ENCODE results near the gene YIPF2. TPM values are rescaled to one million over a fixed set of nuclear protein-coding genes. Genes with fewer than 3 reads are reported as not detected.
A peak's percentile ranks its signal among the peaks of the same experiment; 100 is the strongest.
"Not testable (repeated sequence)": the region's sequence is repeated elsewhere in the genome, so short reads cannot be mapped to it uniquely, and the experiment has no call there.

The YIPF2 gene
- total and polyA plus RNA-seq, 4 experiments from 2014 or later, result 12.2 to 29.6 (median 21.8) TPM

GRCh38 chr19:10941649-10942048 is 13.2 kb upstream of the YIPF2 start:
- not testable (repeated sequence) for H3K27ac Mint-ChIP-seq; H3K27me3 ChIP-seq (ENCODE audit: insufficient read depth, low read length); H3K36me3 ChIP-seq (ENCODE audit: insufficient read depth, low read length); H3K27me3 Mint-ChIP-seq; H3K4me3 Mint-ChIP-seq; H3K4me3 ChIP-seq (ENCODE audit: low read length in 2 of 2); DNase-seq; H3K27ac ChIP-seq (ENCODE audit: low read depth, low read length); H3K4me1 Mint-ChIP-seq; H3K36me3 Mint-ChIP-seq; H3K4me1 ChIP-seq (ENCODE audit: insufficient read depth, low read length); H3K9me3 ChIP-seq (ENCODE audit: control insufficient read depth in 1 of 2, low read length in 2 of 2); H3K9me3 Mint-ChIP-seq
- CTCF ChIA-PET (ENCODE audit: partially characterized antibody), result interaction anchor here (0.7 to 3.0 kb wide), 25 partner anchors 9 to 524 kb away, joined by 3 to 20 read pairs (median 5); no protein-coding TSS in a partner anchor
- intact Hi-C loops (cut with micrococcal nuclease), result loop anchor here (1.0 kb wide), 1 partner anchor 50 kb away; no protein-coding TSS in a partner anchor
- POLR2A ChIA-PET (ENCODE audit: partially characterized antibody), result interaction anchor here (1.2 kb wide), 1 partner anchor 155 kb away, joined by 3 read pairs; no protein-coding TSS in a partner anchor

GRCh38 chr19:10936661-10937084 is 8.2 kb upstream of the YIPF2 start:
- ChIA-PET CTCF (ENCODE audit: partially characterized antibody) (interaction anchor here (0.6 to 2.0 kb wide), 13 partner anchors 8 to 679 kb away, joined by 3 to 7 read pairs (median 4); no protein-coding TSS in a partner anchor), POLR2A (ENCODE audit: partially characterized antibody) (interaction anchor here (0.6 to 2.0 kb wide), 5 partner anchors 9 to 102 kb away, joined by 3 to 8 read pairs (median 3); partner anchors contain the start of gene SMARCA4)
- H3K9me3 Mint-ChIP-seq, result no peaks in the 10 kb centered on the region
- H3K36me3 ChIP-seq (ENCODE audit: insufficient read depth, low read length), result no peaks in the 10 kb centered on the region
- peak in 4 of 5 donors; percentile 53 to 63 (median 59) for DNase-seq
- H3K27me3 ChIP-seq (ENCODE audit: insufficient read depth, low read length), result no peaks in the 10 kb centered on the region
- peaks cover 5 to 10% (median 8%) of the 10 kb centered on the region in 4 donors for H3K4me1 Mint-ChIP-seq
- H3K9me3 ChIP-seq (ENCODE audit: control insufficient read depth in 1 of 2, low read length in 2 of 2), result no peaks in the 10 kb centered on the region
- peaks cover 0 to 5% of the 10 kb centered on the region in 2 donors for H3K36me3 Mint-ChIP-seq
- peak overlapping the region in 3 of 7 donors; percentile 48 to 82 (median 60) for H3K27ac Mint-ChIP-seq
- no peaks in the 10 kb centered on the region for H3K27me3 Mint-ChIP-seq
- peak overlapping the region in 1 of 8 donors; percentile 36 for H3K4me3 Mint-ChIP-seq
- H3K4me1 ChIP-seq (ENCODE audit: insufficient read depth, low read length), result peaks cover 10% of the 10 kb centered on the region
- no peak overlapping the region for H3K27ac ChIP-seq (ENCODE audit: low read depth, low read length)
- intact Hi-C loops (cut with micrococcal nuclease), result loop anchor here (2.0 to 10.0 kb wide), 2 partner anchors 98 to 266 kb away; no protein-coding TSS in a partner anchor
- H3K4me3 ChIP-seq (ENCODE audit: low read length in 2 of 2), result no peak overlapping the region

GRCh38 chr19:10935371-10936059 is 7.1 kb upstream of the YIPF2 start:
- Histone ChIP-seq H3K27ac (ENCODE audit: low read depth, low read length) (no peak overlapping the region), H3K9me3 (ENCODE audit: control insufficient read depth in 1 of 2, low read length in 2 of 2) (no peaks in the 10 kb centered on the region), H3K4me1 (ENCODE audit: insufficient read depth, low read length) (peaks cover 14% of the 10 kb centered on the region), H3K36me3 (ENCODE audit: insufficient read depth, low read length) (no peaks in the 10 kb centered on the region), H3K4me3 (ENCODE audit: low read length in 2 of 2) (no peak overlapping the region), H3K27me3 (ENCODE audit: insufficient read depth, low read length) (no peaks in the 10 kb centered on the region)
- Mint-ChIP-seq H3K27me3 (no peaks in the 10 kb centered on the region), H3K4me3 (no peak overlapping the region), H3K27ac (peak overlapping the region in 2 of 7 donors; percentile 37 to 38), H3K9me3 (no peaks in the 10 kb centered on the region), H3K36me3 (peaks cover 0 to 8% of the 10 kb centered on the region in 2 donors), H3K4me1 (peaks cover 7 to 10% (median 8%) of the 10 kb centered on the region in 4 donors)
- ChIA-PET CTCF (ENCODE audit: partially characterized antibody) (interaction anchor here (1.0 to 2.0 kb wide), 9 partner anchors 10 to 194 kb away, joined by 3 to 7 read pairs (median 5); no protein-coding TSS in a partner anchor), POLR2A (ENCODE audit: partially characterized antibody) (interaction anchor here (1.4 to 2.0 kb wide), 2 partner anchors 8 to 25 kb away, joined by 3 to 8 read pairs; partner anchors contain the start of gene SMARCA4)
- no peak for DNase-seq
- intact Hi-C loops (cut with micrococcal nuclease), result loop anchor here (2.0 to 10.0 kb wide), 2 partner anchors 99 to 267 kb away; no protein-coding TSS in a partner anchor

- Histone ChIP-seq H3K9me3 (ENCODE audit: control insufficient read depth in 1 of 2, low read length in 2 of 2) (no peaks in the 10 kb centered on the region), H3K4me3 (ENCODE audit: low read length in 2 of 2) (peak overlapping the region; percentile 52 to 80), H3K27ac (ENCODE audit: low read depth, low read length) (peak overlapping the region; percentile 57), H3K27me3 (ENCODE audit: insufficient read depth, low read length) (no peaks in the 10 kb centered on the region), H3K4me1 (ENCODE audit: insufficient read depth, low read length) (peaks cover 28% of the 10 kb centered on the region), H3K36me3 (ENCODE audit: insufficient read depth, low read length) (peaks cover 6% of the 10 kb centered on the region)
- Mint-ChIP-seq H3K27ac (peak overlapping the region in 4 of 7 donors; percentile 60 to 70 (median 62)), H3K9me3 (no peaks in the 10 kb centered on the region), H3K4me1 (peaks cover 8 to 38% (median 19%) of the 10 kb centered on the region in 4 donors), H3K4me3 (peak overlapping the region; percentile 76 to 96 (median 80)), H3K27me3 (no peaks in the 10 kb centered on the region), H3K36me3 (peaks cover under 1 to 24% of the 10 kb centered on the region in 2 donors)
- no peak for DNase-seq
- ChIA-PET CTCF (ENCODE audit: partially characterized antibody) (interaction anchor here (2.1 kb wide), 1 partner anchor 65 kb away, joined by 8 read pairs; no protein-coding TSS in a partner anchor), POLR2A (ENCODE audit: partially characterized antibody) (interaction anchor here (0.9 to 1.5 kb wide), 2 partner anchors 31 to 58 kb away, joined by 4 read pairs; partner anchors contain the start of genes CARM1 and SMARCA4)
- intact Hi-C loops (cut with micrococcal nuclease), result loop anchor here (5.0 kb wide), 1 partner anchor 33 kb away; the partner anchor contains the start of gene SMARCA4
These were observed 959 bp upstream of the YIPF2 start for GRCh38 chr19:10929402-10929794.

GRCh38 chr19:10927730-10928562 is 493 bp downstream of the YIPF2 start:
- H3K27me3 ChIP-seq (ENCODE audit: insufficient read depth, low read length), result no peaks in the 10 kb centered on the region
- H3K9me3 ChIP-seq (ENCODE audit: control insufficient read depth in 1 of 2, low read length in 2 of 2), result no peaks in the 10 kb centered on the region
- ChIA-PET POLR2A (ENCODE audit: partially characterized antibody) (interaction anchor here (0.9 to 1.0 kb wide), 2 partner anchors 8 to 56 kb away, joined by 3 read pairs; no protein-coding TSS in a partner anchor), CTCF (ENCODE audit: partially characterized antibody) (interaction anchor here (0.7 kb wide), 1 partner anchor 108 kb away, joined by 3 read pairs; no protein-coding TSS in a partner anchor)
- no peak for DNase-seq
- no peaks in the 10 kb centered on the region for H3K9me3 Mint-ChIP-seq
- peak overlapping the region; percentile 88 to 96 (median 90) for H3K4me3 Mint-ChIP-seq
- H3K27ac ChIP-seq (ENCODE audit: low read depth, low read length), result peak overlapping the region; percentile 57
- peak overlapping the region; percentile 88 to 95 (median 90) for H3K27ac Mint-ChIP-seq
- H3K4me1 Mint-ChIP-seq, result peaks cover 8 to 38% (median 19%) of the 10 kb centered on the region in 4 donors
- intact Hi-C loops (cut with micrococcal nuclease), result loop anchor here (1.0 to 5.0 kb wide), 2 partner anchors 34 to 57 kb away; partner anchors contain the start of genes CARM1 and SMARCA4
- H3K36me3 ChIP-seq (ENCODE audit: insufficient read depth, low read length), result peaks cover 6% of the 10 kb centered on the region
- H3K36me3 Mint-ChIP-seq, result peaks cover 5 to 31% of the 10 kb centered on the region in 2 donors
- peak overlapping the region; percentile 36 to 80 for H3K4me3 ChIP-seq (ENCODE audit: low read length in 2 of 2)
- no peaks in the 10 kb centered on the region for H3K27me3 Mint-ChIP-seq
- peaks cover 28% of the 10 kb centered on the region for H3K4me1 ChIP-seq (ENCODE audit: insufficient read depth, low read length)

- H3K4me1 Mint-ChIP-seq, result peaks cover 6 to 25% (median 11%) of the 10 kb centered on the region in 4 donors
- H3K36me3 ChIP-seq (ENCODE audit: insufficient read depth, low read length), result peaks cover 6% of the 10 kb centered on the region
- peaks cover 10 to 32% of the 10 kb centered on the region in 2 donors for H3K36me3 Mint-ChIP-seq
These were observed 3.8 kb downstream of the YIPF2 start for GRCh38 chr19:10924597-10924996.

More at GRCh38 chr19:10924597-10924996, 3.8 kb downstream of the YIPF2 start:
- H3K9me3 ChIP-seq (ENCODE audit: control insufficient read depth in 1 of 2, low read length in 2 of 2), result no peaks in the 10 kb centered on the region
- Mint-ChIP-seq H3K4me3 (no peak overlapping the region), H3K27ac (peak overlapping the region in 2 of 7 donors; percentile 16 to 22), H3K9me3 (no peaks in the 10 kb centered on the region), H3K27me3 (no peaks in the 10 kb centered on the region)
- DNase-seq, result no peak
- ChIA-PET POLR2A (ENCODE audit: partially characterized antibody) (no interaction called here), CTCF (ENCODE audit: partially characterized antibody) (interaction anchor here (0.8 to 1.2 kb wide), 2 partner anchors 16 to 281 kb away, joined by 3 to 4 read pairs; no protein-coding TSS in a partner anchor)
- H3K4me1 ChIP-seq (ENCODE audit: insufficient read depth, low read length), result peaks cover 14% of the 10 kb centered on the region
- no peak overlapping the region for H3K27ac ChIP-seq (ENCODE audit: low read depth, low read length)
- H3K4me3 ChIP-seq (ENCODE audit: low read length in 2 of 2), result no peak overlapping the region
- no peaks in the 10 kb centered on the region for H3K27me3 ChIP-seq (ENCODE audit: insufficient read depth, low read length)
- intact Hi-C loops (cut with micrococcal nuclease), result no loop called here

Data from CD4-positive, alpha-beta memory T cell (primary cell).